ENCODE results near the gene KLF13.
"Not testable (repeated sequence)": the region's sequence is repeated elsewhere in the genome, so short reads cannot be mapped to it uniquely, and the experiment has no call there.

KLF13 gene

DNA sequence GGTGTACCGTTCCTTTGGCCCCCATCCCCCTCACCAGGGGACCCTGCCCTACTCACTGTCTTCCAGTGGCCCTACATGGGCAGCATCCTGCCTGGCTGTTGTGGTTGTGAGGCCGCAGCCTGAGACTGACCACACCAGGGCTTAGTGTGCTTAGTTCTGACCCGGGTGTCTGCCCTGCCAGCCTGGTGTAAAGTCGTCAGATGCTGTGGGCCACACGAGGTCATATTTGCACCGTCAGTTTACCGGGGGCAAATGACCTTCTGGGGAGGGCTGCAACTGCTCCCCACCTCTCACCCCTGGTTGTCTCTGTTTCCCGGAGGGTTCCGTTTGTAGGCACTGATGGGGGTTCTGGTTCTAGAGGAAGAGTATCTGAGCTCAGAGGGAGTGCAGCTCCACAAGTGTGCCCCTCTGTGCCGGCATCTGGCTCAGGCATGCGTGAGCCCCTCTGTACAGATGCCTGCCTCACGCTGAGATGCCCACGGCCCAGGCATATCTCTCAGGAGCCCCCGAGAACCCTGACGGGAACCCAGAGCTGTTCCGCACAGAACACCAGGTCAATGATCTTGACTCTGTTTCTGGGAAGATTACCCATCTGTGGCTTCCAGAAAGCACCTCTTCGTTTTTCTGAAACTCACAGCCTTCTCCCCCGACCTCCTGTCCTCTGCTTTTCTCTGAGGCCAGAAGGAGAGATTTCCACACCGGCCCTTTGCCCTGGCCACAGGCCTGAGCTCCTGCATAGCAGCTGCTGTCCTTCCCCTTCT, 19.2 kb downstream of the KLF13 start:
- DNase-seq (ENCODE audit: insufficient read length, low spot score) (no peak), FAIRE-seq (no peak)
- no peak for TF ChIP-seq POLR2A (IDR thresholded peaks at IDR 0.05; ENCODE audit: low read depth, low read length)

DNA sequence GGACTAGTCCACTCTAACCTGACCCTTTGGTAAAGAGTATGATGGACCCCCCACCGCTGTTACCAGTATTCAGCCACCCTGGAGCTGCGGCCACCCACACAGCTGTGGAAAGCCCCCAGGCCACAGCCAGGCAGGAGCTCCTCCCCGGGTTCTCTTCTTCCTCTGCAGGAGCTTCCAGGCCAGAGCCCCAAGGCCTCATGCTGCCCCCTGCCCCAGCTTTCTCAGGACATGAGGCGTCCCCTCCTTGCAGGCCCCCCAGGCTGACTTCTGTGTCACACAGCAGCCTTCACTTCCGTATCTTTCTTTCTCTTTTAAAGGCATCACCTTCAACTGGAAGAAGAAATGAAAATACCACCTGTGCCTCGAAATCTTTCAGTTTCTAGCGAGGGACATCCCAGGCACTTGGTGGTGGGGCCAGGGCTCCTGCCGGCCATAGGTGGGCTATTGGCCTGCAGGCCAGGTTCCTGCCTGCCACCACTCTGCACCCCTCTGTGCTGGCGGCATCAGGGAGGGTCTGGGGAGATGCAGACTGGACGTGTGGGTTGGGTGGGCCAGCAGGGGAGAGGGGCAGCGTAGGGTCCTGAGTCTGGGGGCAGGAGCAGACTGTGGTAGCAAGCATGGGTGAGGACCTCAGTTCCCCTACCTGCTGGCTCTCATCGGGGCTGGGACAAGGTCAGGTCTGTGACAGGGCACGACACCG, 19.9 kb downstream of the KLF13 start:
- DNase-seq (ENCODE audit: insufficient read length, low spot score) (no peak), FAIRE-seq (no peak)
- no peak for TF ChIP-seq POLR2A (IDR thresholded peaks at IDR 0.05; ENCODE audit: low read depth, low read length)

DNA sequence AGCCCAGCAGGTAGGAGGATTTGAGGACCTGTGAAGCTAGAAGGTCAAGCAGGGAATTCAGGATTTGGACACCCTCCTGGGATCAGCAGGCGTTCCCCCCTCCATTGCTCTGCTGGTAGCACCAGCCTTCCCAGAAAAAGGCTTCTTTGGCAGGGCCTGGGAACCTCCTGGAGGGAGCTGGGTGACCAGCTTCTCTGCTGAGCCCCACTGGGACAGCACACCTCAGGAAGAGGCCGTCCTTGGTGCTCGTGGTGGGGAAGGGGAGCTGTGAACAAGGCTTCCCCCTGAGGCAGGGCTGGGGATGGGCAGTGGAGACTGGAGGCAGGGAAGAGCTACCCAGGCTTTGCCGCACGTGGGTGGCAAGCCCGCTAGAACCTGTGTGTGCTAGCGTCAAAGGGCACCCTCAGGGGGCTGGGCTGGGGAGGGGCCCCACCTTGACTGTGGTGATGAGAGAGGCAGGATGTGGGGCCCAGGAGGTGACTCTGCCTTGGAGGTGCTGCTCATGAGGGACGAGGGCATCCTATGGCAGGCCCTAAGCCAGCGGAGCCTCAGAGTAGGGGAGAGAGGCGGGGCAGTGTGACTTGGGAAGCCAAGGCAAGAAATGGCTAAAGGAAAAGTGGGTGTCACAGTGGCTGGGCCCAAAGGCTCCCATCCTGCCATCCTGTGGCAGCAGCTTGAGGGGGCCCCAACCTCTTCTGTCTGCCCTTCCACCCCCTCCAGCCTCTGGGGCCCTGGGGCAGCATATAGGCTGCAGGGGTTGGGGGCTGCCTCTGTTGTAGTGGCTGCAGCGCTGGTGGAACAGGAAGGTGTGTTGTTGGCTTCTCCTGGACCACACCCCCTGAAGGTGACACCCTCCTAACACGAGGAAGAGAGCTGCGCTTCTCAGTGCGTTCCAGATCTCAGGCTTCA, 20.7 kb downstream of the KLF13 start:
- no peak for TF ChIP-seq POLR2A (IDR thresholded peaks at IDR 0.05; ENCODE audit: low read depth, low read length)
- no peak for DNase-seq (ENCODE audit: insufficient read length, low spot score)
- FAIRE-seq: no peak

DNA sequence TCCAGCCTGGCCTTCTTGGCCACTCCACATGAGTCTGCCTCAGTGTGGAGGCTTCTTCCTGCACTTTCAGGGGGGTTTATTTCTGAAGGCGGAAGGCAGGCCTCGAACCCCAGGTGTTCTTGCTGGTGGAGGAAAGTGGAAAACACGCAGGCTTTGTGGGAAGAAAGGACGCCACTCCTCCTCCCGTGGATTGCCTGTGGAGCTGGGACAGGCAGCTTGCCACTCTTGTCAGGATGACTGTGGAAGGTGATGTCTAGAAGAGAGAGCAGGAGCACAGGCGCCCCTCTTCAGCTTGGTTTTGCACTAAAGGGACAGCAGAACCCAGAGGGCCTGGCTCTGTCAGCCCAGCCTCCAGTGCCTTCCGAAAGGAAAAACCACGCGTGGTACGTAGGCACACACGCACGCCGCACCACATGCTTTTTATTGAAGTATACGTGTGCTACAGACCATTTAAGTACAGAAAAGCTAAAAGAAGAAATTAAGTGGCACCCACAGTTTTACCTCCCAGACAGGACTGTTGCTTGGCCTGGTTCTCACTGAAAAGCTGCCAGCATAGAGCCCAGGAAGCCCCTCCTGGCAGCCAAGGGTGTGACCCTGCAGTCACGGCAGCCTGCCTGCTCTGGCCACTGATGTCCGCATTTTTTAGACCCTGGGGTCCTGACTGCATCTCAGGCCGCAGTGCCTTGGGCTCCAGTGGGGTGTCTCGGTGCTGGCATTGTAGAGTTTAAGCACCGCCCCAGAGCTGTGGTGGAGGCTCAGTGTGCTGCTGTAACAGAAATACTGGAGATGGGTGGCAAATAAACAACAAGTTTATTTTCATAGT, 21.6 kb downstream of the KLF13 start:
- no peak for DNase-seq (ENCODE audit: insufficient read length, low spot score)
- TF ChIP-seq POLR2A (IDR thresholded peaks at IDR 0.05; ENCODE audit: low read depth, low read length): no peak
- FAIRE-seq: no peak

DNA sequence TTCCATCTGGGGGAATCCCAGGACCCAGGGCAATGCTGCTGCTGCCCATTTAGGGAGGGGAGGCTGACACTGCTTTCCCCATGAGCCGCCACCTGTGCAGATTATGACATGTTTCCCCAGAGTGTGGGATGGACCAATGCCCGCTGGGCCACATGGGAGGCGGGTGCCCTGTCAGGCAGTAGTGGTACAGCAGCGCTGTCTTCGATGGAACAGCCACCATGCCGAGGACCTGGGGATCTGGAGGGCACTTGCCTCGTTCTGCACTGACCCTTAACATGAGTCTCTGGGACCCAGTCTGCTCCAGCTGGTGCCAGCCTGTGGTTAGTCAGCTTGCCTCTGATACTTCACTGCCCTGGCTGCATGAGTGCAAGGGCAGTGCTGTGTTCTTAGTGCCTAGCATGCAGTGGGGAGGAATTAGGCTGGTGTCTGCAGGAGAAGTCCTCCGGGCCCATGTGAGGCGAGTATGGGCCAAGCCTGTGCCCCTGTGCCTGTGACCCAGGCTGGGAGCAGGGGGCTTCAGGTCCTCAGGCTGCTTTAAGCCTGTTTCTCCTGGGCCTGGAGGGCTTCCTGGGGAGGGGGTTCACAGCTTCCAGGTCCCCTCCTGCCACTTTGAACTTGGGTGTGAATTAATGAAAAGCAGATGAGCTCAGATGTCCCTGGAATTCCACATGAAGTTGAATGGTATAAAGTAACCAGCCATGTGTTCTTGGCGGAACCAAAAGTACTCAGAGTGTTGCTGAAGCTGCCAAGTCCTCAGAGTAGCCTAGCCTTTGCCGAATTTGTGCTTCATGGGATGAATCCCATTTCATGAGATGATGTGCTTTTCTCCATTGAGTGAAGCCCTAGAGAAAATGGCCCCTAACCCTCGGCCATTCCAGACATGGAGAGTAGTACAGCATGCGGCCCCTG, 22.9 kb downstream of the KLF13 start:
- no peak for DNase-seq (ENCODE audit: insufficient read length, low spot score)
- no peak for FAIRE-seq
- TF ChIP-seq POLR2A (IDR thresholded peaks at IDR 0.05; ENCODE audit: low read depth, low read length): no peak

DNA sequence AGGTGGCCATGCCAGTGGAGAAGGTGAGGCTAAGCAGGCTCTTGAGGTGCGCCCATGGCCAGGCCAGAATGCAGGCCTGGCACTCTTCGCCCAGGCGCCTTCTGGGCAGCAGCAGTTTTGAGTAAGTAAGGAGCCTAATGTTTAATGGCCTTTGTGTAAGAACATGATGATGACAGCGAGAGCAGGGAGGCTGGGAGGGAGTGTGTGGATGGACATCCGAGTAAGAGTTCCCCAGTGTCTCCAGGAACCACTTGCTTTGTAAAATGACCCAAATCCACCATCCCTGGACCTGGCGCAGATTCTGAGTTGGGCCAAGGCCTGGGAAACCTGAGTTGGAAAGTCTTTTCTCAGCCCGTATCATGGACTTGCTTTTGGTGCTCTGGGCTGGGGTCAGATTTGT, 24.1 kb downstream of the KLF13 start:
- no peak for TF ChIP-seq POLR2A (IDR thresholded peaks at IDR 0.05; ENCODE audit: low read depth, low read length)
- no peak for FAIRE-seq
- no peak for DNase-seq (ENCODE audit: insufficient read length, low spot score)

DNA sequence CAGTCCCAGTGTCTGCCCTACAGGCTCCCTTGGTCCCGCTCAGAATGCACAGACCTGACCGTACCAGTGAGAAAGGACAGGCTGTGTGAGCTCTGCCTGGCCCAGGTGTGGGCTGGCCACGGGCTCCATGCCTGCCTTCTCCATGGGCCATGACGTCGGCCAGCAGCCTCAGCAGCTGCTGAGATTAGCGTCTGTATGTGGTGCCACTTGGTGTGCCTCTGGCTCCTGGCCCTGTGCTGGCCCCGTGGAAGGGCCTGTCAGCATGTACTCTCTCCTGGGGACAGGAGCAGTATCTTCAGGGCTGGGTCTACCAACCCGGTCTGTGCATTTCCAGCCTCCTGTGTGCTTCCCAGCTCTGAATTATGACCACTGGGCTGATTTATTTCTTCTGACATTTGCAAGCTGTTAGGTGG, 25.7 kb downstream of the KLF13 start:
- TF ChIP-seq POLR2A (IDR thresholded peaks at IDR 0.05; ENCODE audit: low read depth, low read length): no peak
- DNase-seq (ENCODE audit: insufficient read length, low spot score): no peak
- no peak for FAIRE-seq

DNA sequence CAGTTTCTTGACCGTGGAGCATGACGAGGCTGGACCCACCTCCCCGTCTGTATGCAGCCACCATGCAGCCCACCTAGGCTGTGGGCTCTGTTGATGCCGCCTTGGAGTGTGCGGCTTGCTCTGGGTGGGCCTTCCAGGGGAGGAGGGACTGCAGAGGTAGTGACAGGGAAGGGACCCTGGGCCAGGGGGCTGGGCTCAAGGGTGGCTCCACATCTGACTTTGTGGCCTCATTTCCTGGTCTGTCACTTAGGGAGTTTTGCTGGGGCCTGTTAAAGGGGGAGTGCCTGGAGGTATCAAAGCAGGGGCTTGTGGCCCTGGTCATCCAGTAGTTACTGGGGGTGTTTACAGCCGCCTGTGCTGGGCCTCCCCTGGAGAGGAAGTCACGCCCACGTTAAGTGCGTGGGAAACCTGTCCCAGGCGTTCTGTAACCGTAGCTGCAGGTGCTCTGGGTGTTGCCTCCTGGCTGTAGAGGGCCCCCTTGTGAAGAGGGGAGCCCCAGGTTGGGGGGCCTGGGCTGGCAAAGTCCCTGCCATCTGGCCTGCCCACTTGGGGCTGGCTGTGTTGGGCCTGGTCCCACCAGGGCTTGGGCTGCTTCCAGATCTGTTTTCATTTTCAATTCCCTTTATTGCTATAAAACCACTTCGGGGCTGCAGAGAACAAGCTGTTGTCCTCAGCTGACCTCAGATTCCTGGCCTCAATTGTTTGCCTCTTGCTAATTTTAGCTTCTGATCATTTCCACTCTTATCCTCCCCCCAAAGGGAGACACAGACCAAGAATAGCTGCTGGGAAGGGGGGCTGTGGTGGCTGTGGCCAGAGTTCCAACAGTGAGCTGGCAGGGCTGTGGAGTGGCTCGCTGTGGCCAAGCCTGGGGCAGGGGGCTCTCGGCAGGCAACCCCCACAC, 26.5 kb downstream of the KLF13 start:
- no peak for TF ChIP-seq POLR2A (IDR thresholded peaks at IDR 0.05; ENCODE audit: low read depth, low read length)
- DNase-seq (ENCODE audit: insufficient read length, low spot score) (no peak), FAIRE-seq (no peak)

DNA sequence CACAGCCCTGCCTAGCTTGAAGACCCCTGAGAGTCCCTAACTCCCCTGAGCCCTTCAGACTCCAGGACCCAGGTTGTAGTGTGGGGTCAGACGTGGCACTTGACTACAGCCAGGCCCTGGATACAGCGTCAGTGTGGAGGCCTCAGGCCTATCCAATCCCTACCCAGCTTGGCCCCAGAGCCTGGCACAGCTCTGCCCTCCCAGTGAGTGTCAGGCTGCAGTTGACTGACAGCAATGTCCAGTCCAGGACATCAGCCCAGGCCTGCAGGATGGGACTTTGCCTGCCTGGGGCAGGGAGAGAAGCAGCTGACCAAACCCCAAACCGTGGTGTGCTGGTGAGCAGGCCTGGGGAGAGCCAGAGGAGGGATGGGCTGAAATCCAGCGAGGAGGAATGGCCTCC, 27.3 kb downstream of the KLF13 start:
- TF ChIP-seq POLR2A (IDR thresholded peaks at IDR 0.05; ENCODE audit: low read depth, low read length): no peak
- no peak for DNase-seq (ENCODE audit: insufficient read length, low spot score)
- FAIRE-seq: no peak

DNA sequence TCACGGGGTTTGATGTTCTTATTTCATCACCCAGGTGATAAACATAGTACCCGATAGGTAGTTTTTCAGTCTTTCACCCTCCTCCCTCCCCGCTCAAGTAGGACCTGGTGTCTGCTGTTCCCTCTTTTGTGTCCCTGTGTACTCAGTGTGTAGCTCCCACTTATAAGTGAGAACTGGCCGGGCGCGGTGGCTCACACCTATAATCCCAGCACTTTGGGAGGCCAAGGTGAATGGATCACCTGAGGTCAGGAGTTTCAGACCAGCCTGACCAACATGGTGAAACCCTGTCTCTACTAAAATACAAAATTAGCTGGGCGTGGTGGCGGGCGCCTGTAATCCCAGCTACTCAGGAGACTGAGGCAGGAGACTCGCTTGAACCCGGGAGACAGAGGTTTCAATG, 29.5 kb downstream of the KLF13 start:
- not testable (repeated sequence) for DNase-seq (ENCODE audit: insufficient read length, low spot score); FAIRE-seq

DNA sequence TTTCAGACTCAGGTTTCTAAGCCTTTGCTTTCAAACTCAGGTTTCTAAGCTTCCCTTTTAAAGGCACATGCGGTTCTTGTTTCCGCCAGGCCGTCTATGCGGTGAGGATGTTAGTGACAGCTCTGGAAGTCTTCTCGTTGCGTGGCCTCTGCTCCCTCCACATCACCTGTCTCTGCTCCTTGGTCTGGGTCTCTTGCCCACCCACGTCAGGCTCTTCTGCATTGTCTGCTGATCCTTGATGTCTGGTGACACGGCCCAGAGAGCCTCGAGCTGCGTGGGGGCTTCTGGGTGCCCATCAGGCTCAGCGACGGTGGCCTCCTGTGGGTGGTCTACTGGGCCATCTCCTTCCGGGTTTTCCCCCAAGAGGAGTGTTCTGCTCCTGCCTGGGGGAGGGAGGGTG, 30.5 kb downstream of the KLF13 start:
- DNase-seq (ENCODE audit: insufficient read length, low spot score) (no peak), FAIRE-seq (no peak)
- TF ChIP-seq POLR2A (IDR thresholded peaks at IDR 0.05; ENCODE audit: low read depth, low read length): no peak

DNA sequence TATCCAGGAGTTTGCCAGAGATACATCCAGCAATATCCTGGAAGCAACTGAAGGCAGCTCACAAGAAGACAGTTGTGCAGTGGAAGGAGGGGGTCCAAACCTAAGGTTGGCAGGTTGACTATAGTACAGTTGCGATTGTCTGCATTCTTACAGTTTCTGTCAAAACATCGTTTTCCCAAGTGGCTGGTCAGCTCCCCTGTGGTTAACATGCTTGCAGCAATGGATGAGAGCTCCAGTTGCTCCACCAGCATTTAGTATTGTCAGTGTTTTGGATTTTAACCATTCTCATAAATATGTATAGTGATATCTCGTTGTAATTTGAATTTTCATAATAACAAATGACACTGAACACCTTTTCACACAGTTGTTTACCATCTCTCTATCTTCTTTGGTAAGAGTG, 31.5 kb downstream of the KLF13 start:
- DNase-seq (ENCODE audit: insufficient read length, low spot score): no peak
- no peak for TF ChIP-seq POLR2A (IDR thresholded peaks at IDR 0.05; ENCODE audit: low read depth, low read length)
- no peak for FAIRE-seq

Measured in H54 (cell line).